Measurements from ENCODE around the gene TH. TPM values are rescaled to one million over a fixed set of nuclear protein-coding genes. Genes with fewer than 3 reads are reported as not detected.

Gene TH
- total and polyA plus RNA-seq, 2 of the 8 experiments (the other 6 are each of a cell fraction or from before 2014, with no cell fraction given): 0.09 TPM; not detected in 1

DNA sequence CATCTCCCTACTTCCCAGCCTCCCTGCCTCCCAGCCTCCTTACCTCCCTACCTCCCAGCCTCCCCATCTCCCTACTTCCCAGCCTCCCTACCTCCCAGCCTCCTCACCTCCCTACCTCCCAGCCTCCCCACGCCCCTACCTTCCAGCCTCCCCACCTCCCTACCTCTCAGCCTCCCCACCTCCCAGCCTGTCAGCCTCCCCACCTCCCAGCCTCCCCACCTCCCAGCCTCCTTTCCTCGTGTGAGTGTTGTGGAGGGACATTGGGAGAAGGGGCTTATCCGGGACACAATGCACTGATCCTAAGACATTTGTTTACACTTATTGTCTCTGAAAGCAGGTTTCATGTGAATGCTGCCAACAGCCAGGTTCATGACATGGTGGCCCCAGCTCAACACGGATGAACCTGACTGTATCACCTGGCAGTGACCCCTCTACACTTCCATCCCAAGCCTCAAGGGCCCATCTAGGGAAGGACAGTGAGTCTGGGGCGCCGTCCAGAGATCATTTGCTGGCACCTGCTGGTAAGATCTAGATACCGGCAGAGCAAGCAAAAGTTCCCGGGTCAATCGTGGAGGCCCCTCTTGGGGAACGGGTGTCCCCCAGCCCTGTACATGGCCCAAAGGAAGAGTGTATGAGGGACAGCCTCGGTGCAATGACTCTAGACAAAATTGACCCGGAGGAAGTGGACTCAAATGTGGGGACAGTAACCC, 34.5 kb upstream of the TH start:
- WGBS, 2 experiments (ENCODE audit: extremely low coverage in 1 of 2, insufficient coverage in 1 of 2, insufficient read length in 1 of 2, insufficient replicate concordance in 2 of 2, low coverage in 1 of 2, low lambda C conversion rate in 2 of 2, missing lambda C conversion rate in 1 of 2): 90% methylated on average over 11 of the region's 12 CpGs; no CpG with 5 or more reads in 1 of the 2 experiments
- CTCF ChIA-PET (ENCODE audit: partially characterized antibody): interaction anchor here (1.1 to 4.0 kb wide), 4 partner anchors 8 to 215 kb away, joined by 3 to 30 read pairs (median 16); partner anchors contain the start of genes C11orf21 and TSPAN32
- no peak for FAIRE-seq
- TF ChIP-seq KDM5A (IDR thresholded peaks at IDR 0.05; ENCODE audit: low read length) (no peak), SP2 (IDR thresholded peaks at IDR 0.05; ENCODE audit: low read length) (no peak), ASH2L (IDR thresholded peaks at IDR 0.05; ENCODE audit: low read length) (no peak), POU5F1 (IDR thresholded peaks at IDR 0.05; ENCODE audit: low read depth, low read length) (no peak), BCL11A (IDR thresholded peaks at IDR 0.05; ENCODE audit: low read depth in 2 of 2, low read length in 2 of 2) (no peak), BRCA1 (IDR thresholded peaks at IDR 0.05; ENCODE audit: low read depth, low read length) (no peak), SAP30 (IDR thresholded peaks at IDR 0.05; ENCODE audit: insufficient read depth, insufficient replicate concordance, low read length) (no peak)
- TF ChIP-seq, protein P1, sequence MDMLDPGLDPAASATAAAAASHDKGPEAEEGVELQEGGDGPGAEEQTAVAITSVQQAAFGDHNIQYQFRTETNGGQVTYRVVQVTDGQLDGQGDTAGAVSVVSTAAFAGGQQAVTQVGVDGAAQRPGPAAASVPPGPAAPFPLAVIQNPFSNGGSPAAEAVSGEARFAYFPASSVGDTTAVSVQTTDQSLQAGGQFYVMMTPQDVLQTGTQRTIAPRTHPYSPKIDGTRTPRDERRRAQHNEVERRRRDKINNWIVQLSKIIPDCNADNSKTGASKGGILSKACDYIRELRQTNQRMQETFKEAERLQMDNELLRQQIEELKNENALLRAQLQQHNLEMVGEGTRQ (IDR thresholded peaks at IDR 0.05; ENCODE audit: low read length): no peak

More for the DNA sequence above, 34.5 kb upstream of the TH start:
- peak in 1 of 2 experiments; percentile 33 for DNase-seq (ENCODE audit: low read depth in 1 of 2, low spot score in 2 of 2)
- H3K4ac ChIP-seq (replicated peaks; ENCODE audit: insufficient read length, low read depth, low read length): no peak overlapping the region
- H3K4me2 ChIP-seq (ENCODE audit: insufficient read depth in 1 of 2, low read depth in 2 of 2, low read length in 2 of 2): no peak overlapping the region
- H2BK20ac ChIP-seq (ENCODE audit: low read length): no peak overlapping the region
- H3K27me3 ChIP-seq (replicated peaks in 1 of 4; ENCODE audit: control insufficient read depth in 3 of 4, extremely low read depth in 1 of 4, insufficient read depth in 3 of 4, low read length in 3 of 4): no peaks in the 10 kb centered on the region
- peak overlapping the region; percentile 51 for H4K8ac ChIP-seq (ENCODE audit: extremely low read depth, insufficient read depth, low read length)
- H3K36me3 ChIP-seq (ENCODE audit: control insufficient read depth in 2 of 4, insufficient read depth in 4 of 4, low read length in 3 of 4): no peaks in the 10 kb centered on the region
- H3K9me3 ChIP-seq (ENCODE audit: insufficient read depth in 2 of 2, low read depth in 1 of 2, low read length in 1 of 2): no peaks in the 10 kb centered on the region
- no peak overlapping the region for H4K5ac ChIP-seq (ENCODE audit: insufficient read length, low read depth, low read length)
- H2BK5ac ChIP-seq (ENCODE audit: low read depth, low read length): no peak overlapping the region
- no peak overlapping the region for H3K14ac ChIP-seq (ENCODE audit: insufficient read length)
- no peak overlapping the region for H3K27ac ChIP-seq (ENCODE audit: low read depth, low read length)
- H3K79me2 ChIP-seq (ENCODE audit: control insufficient read depth in 1 of 2, insufficient read depth in 2 of 2, low read length in 2 of 2): no peaks in the 10 kb centered on the region
- H2BK15ac ChIP-seq (ENCODE audit: low read length): no peak overlapping the region
- no peak overlapping the region for H3K18ac ChIP-seq (ENCODE audit: extremely low read depth, low read length)
- H3K23me2 ChIP-seq (ENCODE audit: low read depth, low read length): peaks cover 2% of the 10 kb centered on the region; the same call in 1 of the 2 replicates
- H2BK120ac ChIP-seq (replicated peaks; ENCODE audit: low read depth, low read length): no peak overlapping the region
- H3K56ac ChIP-seq (replicated peaks; ENCODE audit: insufficient read length, low read depth, low read length): no peak overlapping the region
- no peak overlapping the region for H2BK12ac ChIP-seq (ENCODE audit: low read depth, low read length)
- H2AFZ ChIP-seq (ENCODE audit: low read length): no peak overlapping the region
- H3K23ac ChIP-seq (ENCODE audit: insufficient read length): no peak overlapping the region
- no peaks in the 10 kb centered on the region; the same call in 1 of the 2 replicates for H3K79me1 ChIP-seq (ENCODE audit: low read depth, low read length)
- H4K20me1 ChIP-seq (replicated peaks in 1 of 2; ENCODE audit: control insufficient read depth in 1 of 2, insufficient read depth in 2 of 2, low read length in 2 of 2): no peaks in the 10 kb centered on the region
- no peaks in the 10 kb centered on the region; a peak in 1 of 7 replicates for H3K4me1 ChIP-seq (replicated peaks in 1 of 4; ENCODE audit: control insufficient read depth in 3 of 4, insufficient read depth in 4 of 4, low read length in 3 of 4)
- POLR2A ChIA-PET (ENCODE audit: partially characterized antibody): no interaction called here
- H2AK5ac ChIP-seq (ENCODE audit: low read depth, low read length): no peak overlapping the region
- H4K91ac ChIP-seq (replicated peaks; ENCODE audit: insufficient read length, low read length): no peak overlapping the region
- no peak overlapping the region for H3K9ac ChIP-seq (replicated peaks in 1 of 4; ENCODE audit: extremely low read depth in 1 of 4, low read depth in 3 of 4, low read length in 3 of 4)
- H3K4me3 ChIP-seq (ENCODE audit: extremely low read depth in 1 of 4, insufficient read depth in 2 of 4, low read depth in 3 of 4, low read length in 4 of 4): no peak overlapping the region
